ENCODE measurements around the gene PRND.
"Not testable (repeated sequence)": the region's sequence is repeated elsewhere in the genome, so short reads cannot be mapped to it uniquely, and the experiment has no call there.

The PRND gene

GRCh38 chr20:4750381-4750780 is 28.7 kb downstream of the PRND start:
- H3K4me1 ChIP-seq (ENCODE audit: insufficient read depth, low read length, severe bottlenecking): no peaks in the 10 kb centered on the region
- H3K4me2 ChIP-seq (ENCODE audit: low read length): no peak overlapping the region
- H3K9me2 ChIP-seq (ENCODE audit: low read depth, low read length): no peaks in the 10 kb centered on the region
- TF ChIP-seq CTCF (IDR thresholded peaks at IDR 0.05; ENCODE audit: low read length) (no peak), EZH2 (IDR thresholded peaks at IDR 0.05; ENCODE audit: borderline replicate concordance, low read length) (no peak)
- H3F3A ChIP-seq (ENCODE audit: insufficient read depth, low read length): no peaks in the 10 kb centered on the region
- H3K36me3 ChIP-seq (ENCODE audit: insufficient read depth, low read length): no peaks in the 10 kb centered on the region; the same call in 1 of the 2 replicates
- no peak overlapping the region for H2AFZ ChIP-seq (ENCODE audit: low read length)
- H3K9ac ChIP-seq (ENCODE audit: low read length): no peak overlapping the region
- no peak overlapping the region for H3K27ac ChIP-seq (ENCODE audit: low read depth, low read length, poor library complexity, severe bottlenecking)
- H3K27me3 ChIP-seq (ENCODE audit: insufficient read depth, low read length): peaks cover 5% of the 10 kb centered on the region; the same call in 1 of the 2 replicates
- peaks cover 6% of the 10 kb centered on the region; the same call in 1 of the 2 replicates for H3K9me3 ChIP-seq (ENCODE audit: low read length)
- no peaks in the 10 kb centered on the region for H4K20me1 ChIP-seq (ENCODE audit: insufficient read depth, low read length)
- H3K4me3 ChIP-seq (ENCODE audit: low read depth, low read length, poor library complexity, severe bottlenecking): no peak overlapping the region
- no peaks in the 10 kb centered on the region for H3K79me2 ChIP-seq (ENCODE audit: insufficient read depth, low read length)

- H3K4me1 ChIP-seq (ENCODE audit: insufficient read depth, low read length, severe bottlenecking): peaks cover 30% of the 10 kb centered on the region
- not testable (repeated sequence) for H3K27me3 ChIP-seq (ENCODE audit: insufficient read depth, low read length); H3F3A ChIP-seq (ENCODE audit: insufficient read depth, low read length); H4K20me1 ChIP-seq (ENCODE audit: insufficient read depth, low read length); H3K9me3 ChIP-seq (ENCODE audit: low read length); H3K9me2 ChIP-seq (ENCODE audit: low read depth, low read length); H3K36me3 ChIP-seq (ENCODE audit: insufficient read depth, low read length); H3K79me2 ChIP-seq (ENCODE audit: insufficient read depth, low read length)
- peak overlapping the region; percentile 53 for H3K9ac ChIP-seq (ENCODE audit: low read length)
- peak overlapping the region; percentile 26; the same call in 1 of the 2 replicates for H2AFZ ChIP-seq (ENCODE audit: low read length)
- peak overlapping the region; percentile 63 for H3K4me3 ChIP-seq (ENCODE audit: low read depth, low read length, poor library complexity, severe bottlenecking)
- peak overlapping the region; percentile 56 for H3K27ac ChIP-seq (ENCODE audit: low read depth, low read length, poor library complexity, severe bottlenecking)
- peak overlapping the region; percentile 79 for H3K4me2 ChIP-seq (ENCODE audit: low read length)
- peak; percentile 75 for TF ChIP-seq CTCF (IDR thresholded peaks at IDR 0.05; ENCODE audit: low read length)
Observed at GRCh38 chr20:4759100-4759884, 37.6 kb downstream of the PRND start.

GRCh38 chr20:4763261-4763660 is 41.6 kb downstream of the PRND start:
- no peaks in the 10 kb centered on the region for H3K9me3 ChIP-seq (ENCODE audit: low read length)
- TF ChIP-seq EZH2 (IDR thresholded peaks at IDR 0.05; ENCODE audit: borderline replicate concordance, low read length) (no peak), CTCF (IDR thresholded peaks at IDR 0.05; ENCODE audit: low read length) (no peak)
- no peak overlapping the region for H3K4me2 ChIP-seq (ENCODE audit: low read length)
- H3K27me3 ChIP-seq (ENCODE audit: insufficient read depth, low read length): no peaks in the 10 kb centered on the region
- peaks cover 35% of the 10 kb centered on the region for H3K4me1 ChIP-seq (ENCODE audit: insufficient read depth, low read length, severe bottlenecking)
- H3K4me3 ChIP-seq (ENCODE audit: low read depth, low read length, poor library complexity, severe bottlenecking): no peak overlapping the region
- H3K27ac ChIP-seq (ENCODE audit: low read depth, low read length, poor library complexity, severe bottlenecking): no peak overlapping the region
- H3K36me3 ChIP-seq (ENCODE audit: insufficient read depth, low read length): no peaks in the 10 kb centered on the region
- no peak overlapping the region for H3K9ac ChIP-seq (ENCODE audit: low read length)
- no peaks in the 10 kb centered on the region for H3K9me2 ChIP-seq (ENCODE audit: low read depth, low read length)
- H2AFZ ChIP-seq (ENCODE audit: low read length): no peak overlapping the region
- H4K20me1 ChIP-seq (ENCODE audit: insufficient read depth, low read length): no peaks in the 10 kb centered on the region
- H3K79me2 ChIP-seq (ENCODE audit: insufficient read depth, low read length): no peaks in the 10 kb centered on the region
- H3F3A ChIP-seq (ENCODE audit: insufficient read depth, low read length): no peaks in the 10 kb centered on the region
